H1 (cell line): Measurements from ENCODE around the gene ATG7. TPM values are rescaled to one million over a fixed set of nuclear protein-coding genes. Genes with fewer than 3 reads are reported as not detected.

Experiments
- ATF3 ChIP-seq: IDR thresholded peaks from 2 replicates; pipeline ENCODE4 v1.6.1; 2011; ENCODE audit warnings: low read depth, mild to moderate bottlenecking, low read length; ENCODE audit not compliant: insufficient read depth
- CHD7 ChIP-seq: fragments of 300-600 bp; sonication (generic); IDR thresholded peaks from 2 replicates; pipeline ENCODE4 v1.7.1; 2012; ENCODE audit warnings: low read length, moderate library complexity, mild to moderate bottlenecking, inconsistent platforms; ENCODE audit not compliant: insufficient replicate concordance
- KDM4A ChIP-seq: IDR thresholded peaks from one replicate; pipeline ENCODE4 v1.7.1; 2012; ENCODE audit warnings: low read depth, mild to moderate bottlenecking, moderate library complexity, low read length, inconsistent platforms; ENCODE audit not compliant: severe bottlenecking
- MAX ChIP-seq: IDR thresholded peaks from 2 replicates; pipeline ENCODE4 v1.6.1; 2012; ENCODE audit warnings: inconsistent platforms
- SP1 ChIP-seq: IDR thresholded peaks from 2 replicates; pipeline ENCODE4 v1.6.1; 2011; ENCODE audit warnings: low read depth, low read length
- TBP ChIP-seq: IDR thresholded peaks from 2 replicates; pipeline ENCODE4 v1.6.1; 2011; ENCODE audit warnings: low read depth, low read length, improper control_type of control experiment
- polyA plus RNA-seq, 7 experiments: library from polyadenylated mRNA; depleted of rRNA in 3 of 7; stranded (reverse) in 5 of 7; unstranded in 2 of 7; fragments of >200 nt in 5 of 7; fragments of 200-250 nt in 2 of 7; gene quantifications; 1 replicate in 5 of 7; 2 replicates in 1 of 7; 4 replicates in 1 of 7; pipeline versions ENCODE4 v1.2.1 to v1.2.3, GENCODE V29; 2011 to 2013; ENCODE audit warnings: missing spikeins in 2 of 7, mixed read lengths in 2 of 7
- total RNA-seq: library from RNA; stranded (reverse); fragmentation: NEBNext Ultra II Directional; extraction: Animal tissue kit (Norgen Biotek cat#: 25700); gene quantifications from 2 replicates; pipeline ENCODE4 v1.2.1, GENCODE V29; 2021

Gene ATG7
- total and polyA plus RNA-seq, 2 of the 8 experiments (the other 6 are each of a cell fraction or from before 2014, with no cell fraction given), result 15.0 to 19.1 TPM

- no peak for TF ChIP-seq KDM4A
- no peak for TF ChIP-seq SP1
- TF ChIP-seq ATF3, result no peak
- no peak for TF ChIP-seq TBP
- TF ChIP-seq MAX, result no peak
- TF ChIP-seq CHD7, result no peak
Observed at GRCh38 chr3:11517601-11518000, 245.4 kb downstream of the ATG7 start (continued).
